WTC11 (cell line): ENCODE results near the gene RANBP17. TPM values are rescaled to one million over a fixed set of nuclear protein-coding genes. Genes with fewer than 3 reads are reported as not detected.

Experiments
- ATAC-seq: fragments of 200-7000 bp; cut with Tn5 transposase; 2 replicates; pipeline ENCODE4 v1.10.0; 2021; ENCODE audit warnings: mild to moderate bottlenecking, moderate library complexity
- CTCF ChIA-PET: fragments of 300-600 bp; sonication (Branson Sonifier 250); formaldehyde crosslinking; loops from one replicate; lab custom pipeline; 2021; ENCODE audit warnings: antibody characterized with exemption; lab: Charles Lee
- POLR2A ChIA-PET: fragments of 350-600 bp; sonication (Branson Sonifier 250); formaldehyde crosslinking; loops from one replicate; lab custom pipeline; 2021; ENCODE audit warnings: antibody characterized with exemption; lab: Charles Lee
- DNase-seq: peaks from one replicate; pipeline ENCODE4 v3.0.0; 2021; ENCODE audit warnings: low spot score
- H3K27ac Mint-ChIP-seq: 2 replicates; pipeline ENCODE4 v1.8.0; 2021; ENCODE audit warnings: mixed read lengths
- H3K27me3 Mint-ChIP-seq: 2 replicates; pipeline ENCODE4 v1.8.0; 2021; ENCODE audit warnings: low read depth, mild to moderate bottlenecking, moderate library complexity, mixed read lengths
- H3K36me3 Mint-ChIP-seq: 2 replicates; pipeline ENCODE4 v1.8.0; 2021; ENCODE audit warnings: mixed read lengths
- H3K4me1 Mint-ChIP-seq: 2 replicates; pipeline ENCODE4 v1.8.0; 2022; ENCODE audit warnings: mixed read lengths
- H3K4me3 Mint-ChIP-seq: 2 replicates; pipeline ENCODE4 v1.8.0; 2021; ENCODE audit warnings: mild to moderate bottlenecking, moderate library complexity, mixed read lengths
- H3K9me3 Mint-ChIP-seq: 2 replicates; pipeline ENCODE4 v1.8.0; 2021; ENCODE audit warnings: mixed read lengths
- ARID4B ChIP-seq: sonication (generic); formaldehyde crosslinking; IDR thresholded peaks from 2 replicates; pipeline ENCODE4 v1.8.0; 2023; ENCODE audit warnings: missing genetic modification reagents, mild to moderate bottlenecking, borderline replicate concordance
- CREB1 ChIP-seq: sonication (generic); formaldehyde crosslinking; IDR thresholded peaks from 2 replicates; pipeline ENCODE4 v1.8.0; 2023; ENCODE audit warnings: mild to moderate bottlenecking, missing genetic modification reagents
- E2F1 ChIP-seq: sonication (generic); formaldehyde crosslinking; IDR thresholded peaks from 2 replicates; pipeline ENCODE4 v1.8.0; 2022; ENCODE audit warnings: mild to moderate bottlenecking, missing genetic modification reagents
- KAT7 ChIP-seq: sonication (generic); formaldehyde crosslinking; IDR thresholded peaks from 2 replicates; pipeline ENCODE4 v1.8.1; 2023; ENCODE audit warnings: missing genetic modification reagents, mild to moderate bottlenecking, borderline replicate concordance
- MAX ChIP-seq: sonication (generic); formaldehyde crosslinking; IDR thresholded peaks from 2 replicates; pipeline ENCODE4 v1.8.0; 2022; ENCODE audit warnings: mild to moderate bottlenecking, missing genetic modification reagents
- NFE2L1 ChIP-seq: sonication (generic); formaldehyde crosslinking; IDR thresholded peaks from 2 replicates; pipeline ENCODE4 v1.8.1; 2023; ENCODE audit warnings: missing genetic modification reagents
- SMAD4 ChIP-seq: sonication (generic); formaldehyde crosslinking; IDR thresholded peaks from 2 replicates; pipeline ENCODE4 v1.8.0; 2022; ENCODE audit warnings: mild to moderate bottlenecking, missing genetic modification reagents
- USF2 ChIP-seq: sonication (generic); formaldehyde crosslinking; IDR thresholded peaks from 2 replicates; pipeline ENCODE4 v1.8.1; 2023; ENCODE audit warnings: mild to moderate bottlenecking, missing genetic modification reagents, moderate library complexity
- ZNF121 ChIP-seq: sonication (generic); formaldehyde crosslinking; IDR thresholded peaks from 2 replicates; pipeline ENCODE4 v1.8.0; 2023; ENCODE audit warnings: missing genetic modification reagents
- ZNF138 ChIP-seq: sonication (generic); formaldehyde crosslinking; conservative IDR thresholded peaks from 2 replicates; pipeline ENCODE4 v1.8.1; 2022; ENCODE audit warnings: mild to moderate bottlenecking, moderate library complexity, missing genetic modification reagents
- ZNF219 ChIP-seq: sonication (generic); formaldehyde crosslinking; IDR thresholded peaks from 2 replicates; pipeline ENCODE4 v1.8.0; 2023; ENCODE audit warnings: missing genetic modification reagents, mild to moderate bottlenecking, borderline replicate concordance
- ZNF232 ChIP-seq: sonication (generic); formaldehyde crosslinking; IDR thresholded peaks from 2 replicates; pipeline ENCODE4 v1.8.0; 2022; ENCODE audit warnings: mild to moderate bottlenecking, missing genetic modification reagents
- ZNF416 ChIP-seq: fragments of 250-450 bp; sonication (Bioruptor Pico); IDR thresholded peaks from 2 replicates; pipeline ENCODE4 v1.9.0; 2021; ENCODE audit warnings: mild to moderate bottlenecking, inconsistent platforms
- ZNF425 ChIP-seq: fragments of 250-450 bp; sonication (Bioruptor Pico); conservative IDR thresholded peaks from 2 replicates; pipeline ENCODE4 v1.9.0; 2021; ENCODE audit warnings: mild to moderate bottlenecking
- ZSCAN18 ChIP-seq: fragments of 250-450 bp; sonication (Bioruptor Pico); IDR thresholded peaks from 2 replicates; pipeline ENCODE4 v2.1.2; 2022; ENCODE audit warnings: mild to moderate bottlenecking, moderate library complexity
- total RNA-seq: library from RNA; stranded (reverse); gene quantifications from 3 replicates; pipeline ENCODE4 v1.2.3, GENCODE V29; 2021

Gene RANBP17
- total RNA-seq, 1 experiment from 2014 or later, result 23.1 TPM

GRCh38 chr5:170993476-170993875 is 131.7 kb downstream of the RANBP17 start:
- Mint-ChIP-seq H3K27ac (no peak overlapping the region), H3K36me3 (no peaks in the 10 kb centered on the region), H3K9me3 (no peaks in the 10 kb centered on the region), H3K4me1 (peaks cover 9% of the 10 kb centered on the region), H3K27me3 (no peaks in the 10 kb centered on the region), H3K4me3 (no peak overlapping the region)
- ChIA-PET CTCF (no interaction called here), POLR2A (no interaction called here)
- TF ChIP-seq KAT7 (CRISPR knock-in tag) (no peak), ARID4B (CRISPR knock-in tag) (no peak), ZNF416 (CRISPR knock-in tag) (no peak), ZSCAN18 (CRISPR knock-in tag) (no peak), ZNF219 (no peak), ZNF425 (CRISPR knock-in tag) (no peak), ZNF232 (CRISPR knock-in tag) (no peak), ZNF138 (CRISPR knock-in tag) (no peak), MAX (CRISPR knock-in tag) (no peak), SMAD4 (CRISPR knock-in tag) (no peak), NFE2L1 (CRISPR knock-in tag) (no peak), ZNF121 (no peak), CREB1 (no peak), USF2 (CRISPR knock-in tag) (no peak), E2F1 (CRISPR knock-in tag) (no peak)
- DNase-seq (no peak), ATAC-seq (no peak)

- TF ChIP-seq ZNF138 (CRISPR knock-in tag), result no peak
- Mint-ChIP-seq H3K36me3 (peaks cover 27% of the 10 kb centered on the region), H3K27ac (0 out of 2 replicates have a peak overlapping the region, but pooled peaks have one; percentile 35), H3K4me1 (no peaks in the 10 kb centered on the region), H3K4me3 (no peak overlapping the region), H3K9me3 (peaks cover 30% of the 10 kb centered on the region), H3K27me3 (no peaks in the 10 kb centered on the region)
- CTCF ChIA-PET, result no interaction called here
- DNase-seq (no peak), ATAC-seq (no peak)
- POLR2A ChIA-PET, result no interaction called here
Measured at GRCh38 chr5:171010086-171010485, 148.3 kb downstream of the RANBP17 start.
